ENCODE data around the gene DNAJC13. TPM values are rescaled to one million over a fixed set of nuclear protein-coding genes. Genes with fewer than 3 reads are reported as not detected.

Gene DNAJC13
- total RNA-seq, 2 donors from 2014 or later: 41.3 to 51.3 TPM

GRCh38 chr3:132448216-132448961, 31.1 kb downstream of the DNAJC13 start:
- Histone ChIP-seq H3K27ac (no peak overlapping the region), H3K4me3 (no peak overlapping the region), H3K9me3 (no peaks in the 10 kb centered on the region), H3K36me3 (no peaks in the 10 kb centered on the region), H3K9ac (ENCODE audit: low read depth in 2 of 2, low read length in 2 of 2) (no peak overlapping the region), H3K4me1 (no peaks in the 10 kb centered on the region), H3K27me3 (no peaks in the 10 kb centered on the region)
- intact Hi-C loops (cut with DNase I): no loop called here
- peak; percentile 31 for DNase-seq
- TF ChIP-seq CTCF (IDR thresholded peaks at IDR 0.05): no peak

- Histone ChIP-seq H3K27ac (no peak overlapping the region), H3K4me3 (no peak overlapping the region), H3K9ac (ENCODE audit: low read depth in 2 of 2, low read length in 2 of 2) (no peak overlapping the region), H3K36me3 (no peaks in the 10 kb centered on the region), H3K4me1 (no peaks in the 10 kb centered on the region), H3K9me3 (no peaks in the 10 kb centered on the region), H3K27me3 (no peaks in the 10 kb centered on the region)
- intact Hi-C loops (cut with DNase I): loop anchor here (10.0 kb wide), 1 partner anchor 59 kb away; no protein-coding TSS in a partner anchor
- no peak for TF ChIP-seq CTCF (IDR thresholded peaks at IDR 0.05)
- DNase-seq: no peak
Observed at GRCh38 chr3:132456136-132456535, 38.8 kb downstream of the DNAJC13 start.

GRCh38 chr3:132456571-132456970, 39.3 kb downstream of the DNAJC13 start:
- Histone ChIP-seq H3K27ac (no peak overlapping the region), H3K9me3 (no peaks in the 10 kb centered on the region)

GRCh38 chr3:132457286-132457685, 40.0 kb downstream of the DNAJC13 start:
- no peaks in the 10 kb centered on the region for H3K9me3 ChIP-seq
- no peaks in the 10 kb centered on the region for H3K4me1 ChIP-seq
- no peak for TF ChIP-seq CTCF (IDR thresholded peaks at IDR 0.05)
- DNase-seq: no peak
- no peak overlapping the region for H3K9ac ChIP-seq (ENCODE audit: low read depth in 2 of 2, low read length in 2 of 2)
- H3K4me3 ChIP-seq: no peak overlapping the region
- H3K36me3 ChIP-seq: no peaks in the 10 kb centered on the region
- intact Hi-C loops (cut with DNase I): loop anchor here (10.0 kb wide), 1 partner anchor 58 kb away; no protein-coding TSS in a partner anchor
- no peaks in the 10 kb centered on the region for H3K27me3 ChIP-seq
- no peak overlapping the region for H3K27ac ChIP-seq

More at GRCh38 chr3:132456571-132456970, 39.3 kb downstream of the DNAJC13 start:
- Histone ChIP-seq H3K9ac (ENCODE audit: low read depth in 2 of 2, low read length in 2 of 2) (no peak overlapping the region), H3K4me1 (no peaks in the 10 kb centered on the region), H3K4me3 (no peak overlapping the region), H3K27me3 (no peaks in the 10 kb centered on the region), H3K36me3 (no peaks in the 10 kb centered on the region)
- TF ChIP-seq CTCF (IDR thresholded peaks at IDR 0.05): no peak
- no peak for DNase-seq
- intact Hi-C loops (cut with DNase I): loop anchor here (10.0 kb wide), 1 partner anchor 58 kb away; no protein-coding TSS in a partner anchor

- intact Hi-C loops (cut with DNase I): loop anchor here (10.0 kb wide), 1 partner anchor 55 kb away; no protein-coding TSS in a partner anchor
- Histone ChIP-seq H3K27me3 (no peaks in the 10 kb centered on the region), H3K27ac (no peak overlapping the region), H3K9me3 (no peaks in the 10 kb centered on the region), H3K4me1 (no peaks in the 10 kb centered on the region), H3K9ac (ENCODE audit: low read depth in 2 of 2, low read length in 2 of 2) (no peak overlapping the region), H3K4me3 (no peak overlapping the region), H3K36me3 (no peaks in the 10 kb centered on the region)
- DNase-seq: no peak
- no peak for TF ChIP-seq CTCF (IDR thresholded peaks at IDR 0.05)
Observed at GRCh38 chr3:132459551-132459950, 42.2 kb downstream of the DNAJC13 start.
